Right cardiac atrium (tissue), 5 donors: ENCODE results near the gene PRAMEF17. TPM values are rescaled to one million over a fixed set of nuclear protein-coding genes. Genes with fewer than 3 reads are reported as not detected.
"Not testable (repeated sequence)": the region's sequence is repeated elsewhere in the genome, so short reads cannot be mapped to it uniquely, and the experiment has no call there.

Source experiments
- ATAC-seq, 2 donors: fragments of 200-7000 bp; cut with Tn5 transposase; one replicate each; pipeline versions ENCODE4 v1.8.0 to v1.9.1; 2020; ENCODE audit warnings: moderate library complexity in 2 of 2, mild to moderate bottlenecking in 1 of 2
- DNase-seq, 3 donors: peaks; one replicate each; pipeline ENCODE4 v3.0.0-alpha.2; 2020
- H3K27ac ChIP-seq: one replicate; pipeline ENCODE4 v1.5.1; 2013; ENCODE audit warnings: mild to moderate bottlenecking, low read length, control low read depth, moderate library complexity
- H3K27me3 ChIP-seq: one replicate; pipeline ENCODE4 v1.6.1; 2013; ENCODE audit not compliant: control insufficient read depth, insufficient read depth
- H3K4me1 ChIP-seq: one replicate; pipeline ENCODE4 v1.6.1; 2013; ENCODE audit warnings: low read length; ENCODE audit not compliant: control insufficient read depth, insufficient read depth
- H3K4me3 ChIP-seq: one replicate; pipeline ENCODE4 v1.5.1; 2013; ENCODE audit warnings: low read length, control low read depth
- H3K9me3 ChIP-seq: one replicate; pipeline ENCODE4 v1.6.1; 2013; ENCODE audit warnings: low read length; ENCODE audit not compliant: control insufficient read depth
- WGBS: extraction: QIAGEN DNeasy Blood & Tissue Kit; methylation state at CpG from one replicate; pipeline ENCODE4 v1.1.7; 2013; 5-methylcytosine and 5-hydroxymethylcytosine counted together
- intact Hi-C, 4 donors: fragments of 100-400 bp; cut with DNase I; formaldehyde crosslinking; loops; one replicate each; pipeline versions ENCODE4 v1.11.0 to v1.14.0; 2022 to 2023
- polyA plus RNA-seq: library from polyadenylated mRNA; stranded (reverse); fragments of 200-250 nt; gene quantifications from one replicate; pipeline ENCODE4 v1.2.3, GENCODE V29; 2013
- total RNA-seq, 4 donors: library from RNA; stranded (reverse); fragmentation: NEBNext Ultra II Directional; extraction: Animal tissue kit (Norgen Biotek cat#: 25700); gene quantifications; one replicate each; pipeline ENCODE4 v1.2.1, GENCODE V29; 2021
- donor health status: healthy with polysubstance abuse.
- donor health status: DM: no; HTN: yes; CAD: no.
- donor health status: DM: no; HTN: no; CAD: no.
- donor health status: DM: no; HTN: yes; CAD: no; lungs with severe emphysema.
- donor health status: DM: yes; HTN: yes; CAD: no.

PRAMEF17 gene
- total and polyA plus RNA-seq, 5 donors: not detected

DNA sequence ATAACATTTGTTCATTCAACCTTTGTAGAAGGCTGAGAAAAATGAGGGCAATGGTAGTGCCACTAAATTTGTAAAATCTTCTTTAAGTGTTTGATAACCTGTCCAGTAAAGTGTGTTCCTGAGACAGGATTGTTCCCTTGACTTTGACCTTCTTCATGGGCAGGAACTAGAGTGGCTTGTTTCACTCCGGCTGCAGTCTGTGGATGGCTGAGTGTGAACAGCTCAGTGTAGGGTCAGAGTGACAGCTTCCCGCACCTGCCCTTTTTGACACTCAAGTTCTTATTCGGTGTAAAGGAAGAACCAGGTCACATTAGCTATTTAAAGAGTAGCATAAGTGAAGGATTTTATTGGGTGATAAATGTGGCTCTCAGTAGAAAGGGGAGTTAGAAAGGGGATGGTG lies 9.1 kb upstream of the PRAMEF17 start:
- not testable (repeated sequence) for DNase-seq
- 63% methylated on average over 3 of the region's 3 CpGs for WGBS

DNA sequence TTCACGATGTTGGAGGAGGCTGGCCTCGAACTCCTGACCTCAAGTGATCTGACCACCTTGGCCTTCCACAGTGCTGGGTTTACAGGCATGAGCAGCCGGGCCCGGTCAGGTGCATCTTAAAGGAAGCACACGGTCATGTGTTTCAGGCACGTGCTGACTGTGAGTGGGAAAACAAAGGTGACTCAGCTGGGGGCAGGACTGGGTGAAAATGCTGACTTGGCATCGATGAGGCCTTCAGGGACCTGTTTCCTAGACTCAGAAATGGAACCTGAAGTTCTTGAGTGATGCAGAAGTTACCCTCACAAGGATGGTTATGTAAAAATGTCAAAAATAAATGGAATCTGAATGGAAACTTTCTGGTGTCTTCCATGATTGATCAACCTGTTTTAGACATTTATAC lies 3.6 kb downstream of the PRAMEF17 start:
- H3K4me1 ChIP-seq, DNase-seq, H3K9me3 ChIP-seq, H3K27me3 ChIP-seq, H3K4me3 ChIP-seq, ATAC-seq, H3K27ac ChIP-seq, intact Hi-C loops: not testable (repeated sequence)
- 69% methylated on average over 7 of the region's 7 CpGs for WGBS

More for the DNA sequence above, 9.1 kb upstream of the PRAMEF17 start:
- H3K4me3 ChIP-seq, H3K27ac ChIP-seq, H3K27me3 ChIP-seq, intact Hi-C loops, ATAC-seq, H3K9me3 ChIP-seq, H3K4me1 ChIP-seq: not testable (repeated sequence)

DNA sequence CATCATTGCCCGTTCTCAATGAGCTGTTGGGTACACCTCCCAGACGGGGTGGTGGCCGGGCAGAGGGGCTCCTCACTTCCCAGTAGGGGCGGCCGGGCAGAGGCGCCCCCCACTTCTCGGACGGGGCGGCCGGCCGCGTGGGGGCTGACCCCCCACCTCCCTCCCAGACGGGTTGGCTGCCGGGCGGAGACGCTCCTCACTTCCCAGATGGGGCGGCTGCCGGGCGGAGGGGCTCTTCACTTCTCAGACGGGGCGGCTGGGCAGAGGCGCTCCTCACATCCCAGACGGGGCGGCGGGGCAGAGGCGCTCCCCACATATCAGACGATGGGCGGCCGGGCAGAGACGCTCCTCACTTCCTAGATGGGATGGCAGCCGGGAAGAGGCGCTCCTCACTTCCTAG lies 5.3 kb downstream of the PRAMEF17 start:
- DNase-seq, H3K27me3 ChIP-seq, H3K9me3 ChIP-seq, H3K4me3 ChIP-seq, H3K4me1 ChIP-seq, H3K27ac ChIP-seq, ATAC-seq, intact Hi-C loops: not testable (repeated sequence)
- 95% methylated on average over 32 of the region's 32 CpGs for WGBS

DNA sequence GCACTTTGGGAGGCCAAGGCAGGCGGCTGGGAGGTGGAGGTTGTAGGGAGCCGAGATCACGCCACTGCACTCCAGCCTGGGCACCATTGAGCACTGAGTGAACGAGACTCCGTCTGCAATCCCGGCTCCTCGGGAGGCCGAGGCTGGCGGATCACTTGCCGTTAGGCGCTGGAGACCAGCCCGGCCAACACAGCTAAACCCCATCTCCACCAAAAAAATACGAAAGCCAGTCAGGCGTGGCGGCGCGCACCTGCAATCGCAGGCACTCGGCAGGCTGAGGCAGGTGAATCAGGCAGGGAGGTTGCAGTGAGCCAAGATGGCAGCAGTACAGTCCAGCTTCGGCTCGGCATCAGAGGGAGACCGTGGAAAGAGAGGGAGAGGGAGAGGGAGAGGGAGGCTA lies 5.9 kb downstream of the PRAMEF17 start:
- WGBS: 94% methylated on average over 22 of the region's 22 CpGs

DNA sequence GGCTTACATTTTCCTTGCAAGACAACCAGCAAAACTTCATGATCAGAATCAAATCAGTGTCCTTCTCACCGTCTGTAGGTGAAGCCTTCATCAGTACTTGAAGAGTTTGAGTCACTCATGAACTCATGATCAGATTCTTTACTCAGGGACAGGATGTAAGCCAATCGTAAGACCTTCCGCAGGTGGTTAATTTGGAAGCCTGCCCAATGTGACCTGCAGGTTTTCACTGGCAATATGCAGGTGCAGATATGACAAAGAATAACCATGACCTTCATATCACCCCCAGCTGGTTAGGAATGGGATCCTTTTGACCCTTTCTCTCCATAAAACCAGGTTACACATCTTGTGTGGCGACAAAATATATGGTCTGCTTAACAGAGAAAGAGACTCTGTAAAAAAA lies 18.4 kb downstream of the PRAMEF17 start:
- whole genome bisulfite sequencing: 80% methylated on average over 4 of the region's 4 CpGs
- ATAC-seq (no peak), DNase-seq (no peak)
- Histone ChIP-seq H3K4me3 (no peak overlapping the region), H3K27ac (no peak overlapping the region), H3K27me3 (no peaks in the 10 kb centered on the region), H3K9me3 (peaks cover 2% of the 10 kb centered on the region), H3K4me1 (no peaks in the 10 kb centered on the region)
- intact Hi-C loops: no loop called here

More for the DNA sequence above, 5.9 kb downstream of the PRAMEF17 start:
- DNase-seq, intact Hi-C loops, H3K4me3 ChIP-seq, H3K9me3 ChIP-seq, ATAC-seq, H3K27me3 ChIP-seq, H3K4me1 ChIP-seq, H3K27ac ChIP-seq: not testable (repeated sequence)

GRCh38 chr1:13410150-13410549 lies 20.7 kb downstream of the PRAMEF17 start, which contains the start of gene PRAMEF20:
PRAMEF20 (plus strand) TSS chr1:13410450; CDS start chr1:13416355, 5,905 bp downstream.
- intact Hi-C loops, H3K4me1 ChIP-seq, H3K4me3 ChIP-seq, H3K27me3 ChIP-seq, H3K9me3 ChIP-seq, ATAC-seq, H3K27ac ChIP-seq, DNase-seq: not testable (repeated sequence)
- 79% methylated on average over 4 of the region's 4 CpGs for WGBS

DNA sequence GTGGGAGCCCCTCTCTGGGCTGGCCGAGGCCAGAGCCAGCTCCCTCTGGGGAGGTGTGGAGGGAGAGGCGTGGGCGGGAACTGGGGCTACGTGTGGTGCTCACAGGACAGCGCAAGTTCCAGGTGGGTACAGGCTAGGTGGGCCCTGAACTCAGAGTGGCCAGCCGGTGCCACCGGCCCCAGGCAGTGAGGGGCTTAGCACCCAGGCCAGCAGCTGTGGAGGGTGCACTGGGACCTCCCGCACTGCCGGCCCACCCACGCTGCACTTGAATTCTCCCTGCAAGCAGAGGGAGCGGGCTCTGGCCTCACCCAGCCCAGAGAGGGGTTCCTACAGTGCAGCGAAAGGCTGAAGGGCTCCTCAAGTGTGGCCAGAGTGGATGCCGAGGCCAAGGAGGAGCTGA lies 41.1 kb downstream of the PRAMEF17 start:
- no peak overlapping the region for H3K4me3 ChIP-seq
- ATAC-seq: no peak
- intact Hi-C loops: no loop called here
- H3K9me3 ChIP-seq: no peaks in the 10 kb centered on the region
- no peak overlapping the region for H3K27ac ChIP-seq
- 93% methylated on average over 13 of the region's 13 CpGs for WGBS
- H3K27me3 ChIP-seq: no peaks in the 10 kb centered on the region
- H3K4me1 ChIP-seq: no peaks in the 10 kb centered on the region
- DNase-seq: no peak

DNA sequence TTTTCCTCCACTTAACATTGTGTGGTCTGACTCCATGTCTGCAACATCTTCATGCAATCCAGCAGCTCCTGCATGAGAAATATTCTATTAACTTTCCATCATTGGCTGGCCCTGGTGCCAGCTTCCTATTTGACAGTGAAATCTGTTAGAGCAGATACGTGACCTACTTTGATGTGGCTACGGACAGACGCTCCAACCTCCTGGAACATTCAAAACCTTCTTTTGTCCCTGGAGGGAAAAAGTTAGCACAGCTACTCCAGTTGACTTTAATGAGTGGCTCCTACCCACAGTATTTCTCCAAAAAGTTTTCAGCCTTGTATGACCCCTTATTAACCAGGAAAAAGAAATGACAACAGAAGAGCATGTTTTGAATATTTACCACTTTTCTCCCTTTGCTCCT lies 42.8 kb downstream of the PRAMEF17 start:
- 50% methylated on average over 3 of the region's 3 CpGs for WGBS
- Histone ChIP-seq H3K27ac (no peak overlapping the region), H3K4me1 (no peaks in the 10 kb centered on the region), H3K27me3 (no peaks in the 10 kb centered on the region), H3K9me3 (no peaks in the 10 kb centered on the region), H3K4me3 (no peak overlapping the region)
- intact Hi-C loops: no loop called here
- DNase-seq (no peak), ATAC-seq (no peak)

- DNase-seq, ATAC-seq, H3K9me3 ChIP-seq, intact Hi-C loops, H3K27ac ChIP-seq, H3K4me1 ChIP-seq, H3K27me3 ChIP-seq, H3K4me3 ChIP-seq: not testable (repeated sequence)
- 93% methylated on average over 32 of the region's 32 CpGs for WGBS
Measured at GRCh38 chr1:13433694-13434358, 44.4 kb downstream of the PRAMEF17 start.

DNA sequence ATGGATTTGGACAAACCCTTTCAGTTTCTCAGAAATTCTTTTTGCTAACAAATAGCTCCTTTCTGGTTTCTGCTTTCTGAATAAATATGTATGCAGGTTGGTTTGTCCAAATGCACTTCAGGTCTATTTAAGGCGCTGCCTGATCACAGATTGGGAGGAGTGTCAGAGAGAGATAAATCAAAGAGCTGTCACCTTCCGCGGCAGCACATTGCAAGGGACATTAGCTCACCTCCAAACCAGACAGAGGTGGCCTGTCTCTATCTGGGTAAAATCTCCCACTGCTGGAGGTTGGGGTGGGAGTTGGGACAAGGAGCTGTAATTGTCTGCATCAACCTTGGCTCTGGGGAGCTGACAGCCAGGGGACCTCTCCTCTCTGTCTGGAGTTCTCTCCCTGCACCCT lies 46.0 kb downstream of the PRAMEF17 start:
- peak in 1 of 2 donors; percentile 48 for ATAC-seq
- no peaks in the 10 kb centered on the region for H3K4me1 ChIP-seq
- H3K9me3 ChIP-seq: no peaks in the 10 kb centered on the region
- H3K4me3 ChIP-seq: no peak overlapping the region
- intact Hi-C loops: no loop called here
- H3K27ac ChIP-seq: no peak overlapping the region
- no peaks in the 10 kb centered on the region for H3K27me3 ChIP-seq
- DNase-seq: no peak
- 58% methylated on average over 3 of the region's 3 CpGs for WGBS

DNA sequence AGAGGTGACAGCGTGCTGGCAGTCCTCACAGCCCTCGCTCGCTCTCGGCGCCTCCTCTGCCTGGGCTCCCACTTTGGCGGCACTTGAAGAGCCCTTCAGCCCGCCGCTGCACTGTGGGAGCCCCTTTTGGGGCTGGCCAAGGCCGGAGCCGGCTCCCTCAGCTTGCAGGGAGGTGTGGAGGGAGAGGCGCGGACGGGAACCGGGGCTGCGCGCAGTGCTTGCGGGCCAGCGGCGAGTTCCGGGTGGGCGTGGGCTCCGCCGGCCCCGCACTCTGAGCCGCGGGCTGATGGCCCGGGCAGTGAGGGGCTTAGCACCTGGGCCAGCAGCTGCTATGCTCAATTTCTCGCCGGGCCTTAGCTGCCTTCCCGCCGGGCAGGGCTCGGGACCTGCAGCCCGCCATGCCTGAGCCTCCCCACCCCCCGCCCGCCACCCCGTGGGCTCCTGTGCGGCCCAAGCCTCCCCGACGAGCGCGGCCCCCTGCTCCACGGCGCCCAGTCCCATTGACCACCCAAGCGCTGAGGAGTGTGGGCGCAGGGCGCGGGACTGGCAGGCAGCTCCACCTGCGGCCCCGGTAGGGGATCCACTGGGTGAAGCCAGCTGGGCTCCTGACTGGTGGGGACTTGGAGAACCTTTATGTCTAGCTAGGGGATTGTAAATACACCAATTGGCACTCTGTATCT lies 49.8 kb downstream of the PRAMEF17 start:
- H3K4me3 ChIP-seq, H3K4me1 ChIP-seq, ATAC-seq, intact Hi-C loops, DNase-seq, H3K9me3 ChIP-seq, H3K27ac ChIP-seq, H3K27me3 ChIP-seq: not testable (repeated sequence)
- WGBS: 93% methylated on average over 49 of the region's 49 CpGs
